ENCODE measurements around the gene EEA1.

Gene EEA1

GRCh38 chr12:92879698-92880322, 49.3 kb downstream of the EEA1 start:
- DNase-seq = no peak

- no peak for DNase-seq
These were observed 51.2 kb downstream of the EEA1 start for GRCh38 chr12:92877904-92878303.

- DNase-seq = no peak
These were observed 52.6 kb downstream of the EEA1 start for GRCh38 chr12:92876496-92876895.

- DNase-seq = no peak
These were observed 58.0 kb downstream of the EEA1 start for GRCh38 chr12:92871116-92871515.

GRCh38 chr12:92866418-92866817, 62.7 kb downstream of the EEA1 start:
- DNase-seq = no peak

- DNase-seq = no peak
These were observed 65.8 kb downstream of the EEA1 start for GRCh38 chr12:92863251-92863650.

- no peak for DNase-seq
These were observed 67.7 kb downstream of the EEA1 start for GRCh38 chr12:92861381-92861780.

GRCh38 chr12:92860521-92860920, 68.6 kb downstream of the EEA1 start:
- no peak for DNase-seq

GRCh38 chr12:92859650-92860386, 69.3 kb downstream of the EEA1 start:
- no peak for DNase-seq

- DNase-seq = no peak
These were observed 71.3 kb downstream of the EEA1 start for GRCh38 chr12:92857818-92858217.

GRCh38 chr12:92854344-92854743, 74.8 kb downstream of the EEA1 start:
- DNase-seq = no peak

GRCh38 chr12:92848740-92849139, 80.4 kb downstream of the EEA1 start:
- DNase-seq = no peak

GRCh38 chr12:92847368-92847767, 81.7 kb downstream of the EEA1 start:
- no peak for DNase-seq

- no peak for DNase-seq
These were observed 83.8 kb downstream of the EEA1 start for GRCh38 chr12:92845329-92845728.

- DNase-seq = no peak
These were observed 84.8 kb downstream of the EEA1 start for GRCh38 chr12:92844151-92844763.

GRCh38 chr12:92829686-92830282, 99.3 kb downstream of the EEA1 start:
- DNase-seq = no peak

GRCh38 chr12:92828565-92828964, 100.5 kb downstream of the EEA1 start:
- DNase-seq = no peak

- peak; percentile 12 to 20 for DNase-seq
These were observed 101.2 kb downstream of the EEA1 start for GRCh38 chr12:92827836-92828431.

GRCh38 chr12:92821142-92821541, 108.0 kb downstream of the EEA1 start:
- DNase-seq = no peak

- no peak for DNase-seq
These were observed 114.5 kb downstream of the EEA1 start for GRCh38 chr12:92814584-92814983.

- no peak for DNase-seq
These were observed 118.7 kb downstream of the EEA1 start for GRCh38 chr12:92810370-92810769.

- DNase-seq = no peak
These were observed 125.2 kb downstream of the EEA1 start for GRCh38 chr12:92803903-92804302.

GRCh38 chr12:92802906-92803305, 126.2 kb downstream of the EEA1 start:
- DNase-seq = no peak

Measured in stimulated activated CD4-positive, alpha-beta T cell treated with anti-CD3 and anti-CD28 coated beads, Interleukin-2, amount 100 ng/mL, for 48 hours (primary cell).